ENCODE measurements around the gene VPS72.

- TF ChIP-seq ZNF521 (tag by site-specific recombination; IDR thresholded peaks at IDR 0.05) (no peak), ZNF114 (tag by site-specific recombination; IDR thresholded peaks at IDR 0.05) (no peak), ATF2 (tag by site-specific recombination; IDR thresholded peaks at IDR 0.05; ENCODE audit: low read depth) (0 out of 2 replicates have a peak, but pooled peaks have one; percentile 7), ZNF530 (tag by site-specific recombination; IDR thresholded peaks at IDR 0.05; ENCODE audit: low read depth) (no peak), MZF1 (tag by site-specific recombination; IDR thresholded peaks at IDR 0.05; ENCODE audit: borderline replicate concordance) (no peak), CTCF (tag by site-specific recombination; IDR thresholded peaks at IDR 0.05) (no peak), ZBTB44 (tag by site-specific recombination; IDR thresholded peaks at IDR 0.05) (no peak)
Measured at GRCh38 chr1:151199873-151200581, 10.0 kb upstream of the VPS72 start.
